HEK293 (cell line): ENCODE data around the gene FBXL15.

Source experiments
- GLIS1 ChIP-seq: fragments of 450-650 bp; formaldehyde crosslinking; IDR thresholded peaks from 2 replicates; pipeline ENCODE4 v1.5.1; 2016; ENCODE audit warnings: missing biosample characterization, missing genetic modification characterization
- KLF7 ChIP-seq: fragments of 450-650 bp; formaldehyde crosslinking; IDR thresholded peaks from 2 replicates; pipeline ENCODE4 v1.5.1; 2016; ENCODE audit warnings: missing biosample characterization, missing genetic modification characterization, borderline replicate concordance
- MYNN ChIP-seq: fragments of 450-650 bp; formaldehyde crosslinking; IDR thresholded peaks from 2 replicates; pipeline ENCODE4 v1.5.1; 2016; ENCODE audit warnings: missing biosample characterization, missing genetic modification characterization, borderline replicate concordance
- RBAK ChIP-seq: fragments of 450-650 bp; formaldehyde crosslinking; IDR thresholded peaks from 2 replicates; pipeline ENCODE4 v1.5.1; 2016; ENCODE audit warnings: missing biosample characterization, missing genetic modification characterization
- WT1 ChIP-seq: fragments of 450-650 bp; formaldehyde crosslinking; IDR thresholded peaks from 2 replicates; pipeline ENCODE4 v1.5.1; 2016; ENCODE audit warnings: missing biosample characterization, missing genetic modification characterization
- ZNF140 ChIP-seq: fragments of 450-650 bp; formaldehyde crosslinking; IDR thresholded peaks from 2 replicates; pipeline ENCODE4 v1.5.1; 2016; ENCODE audit warnings: missing biosample characterization, missing genetic modification characterization
- ZNF157 ChIP-seq: fragments of 450-650 bp; formaldehyde crosslinking; IDR thresholded peaks from 2 replicates; pipeline ENCODE4 v1.5.1; 2016; ENCODE audit warnings: missing biosample characterization, missing genetic modification characterization
- ZNF16 ChIP-seq: fragments of 450-650 bp; formaldehyde crosslinking; IDR thresholded peaks from 2 replicates; pipeline ENCODE4 v1.5.1; 2016; ENCODE audit warnings: low read depth, missing biosample characterization, missing genetic modification characterization
- ZNF174 ChIP-seq: fragments of 450-650 bp; formaldehyde crosslinking; IDR thresholded peaks from 2 replicates; pipeline ENCODE4 v1.5.0; 2017; ENCODE audit warnings: missing biosample characterization, mild to moderate bottlenecking, missing genetic modification characterization
- ZNF175 ChIP-seq: fragments of 450-650 bp; formaldehyde crosslinking; IDR thresholded peaks from 2 replicates; pipeline ENCODE4 v1.5.1; 2016; ENCODE audit warnings: missing biosample characterization, missing genetic modification characterization
- ZNF184 ChIP-seq: fragments of 450-650 bp; IDR thresholded peaks from 2 replicates; pipeline ENCODE4 v1.5.1; 2018; ENCODE audit warnings: missing biosample characterization, mild to moderate bottlenecking, missing genetic modification characterization
- ZNF24 ChIP-seq: fragments of 450-650 bp; formaldehyde crosslinking; IDR thresholded peaks from 2 replicates; pipeline ENCODE4 v1.5.1; 2016; ENCODE audit warnings: missing biosample characterization, missing genetic modification characterization
- ZNF324 ChIP-seq: fragments of 450-650 bp; formaldehyde crosslinking; IDR thresholded peaks from 2 replicates; pipeline ENCODE4 v1.5.1; 2016; ENCODE audit warnings: missing biosample characterization, missing genetic modification characterization
- ZNF394 ChIP-seq: fragments of 450-650 bp; formaldehyde crosslinking; IDR thresholded peaks from 2 replicates; pipeline ENCODE4 v1.5.1; 2016; ENCODE audit warnings: missing biosample characterization, missing genetic modification characterization, mild to moderate bottlenecking, moderate library complexity, borderline replicate concordance
- ZNF398 ChIP-seq: fragments of 450-650 bp; formaldehyde crosslinking; IDR thresholded peaks from 2 replicates; pipeline ENCODE4 v1.5.1; 2017; ENCODE audit warnings: missing biosample characterization, missing genetic modification characterization
- ZNF433 ChIP-seq: fragments of 450-650 bp; formaldehyde crosslinking; IDR thresholded peaks from 2 replicates; pipeline ENCODE4 v1.5.1; 2016; ENCODE audit warnings: missing biosample characterization, missing genetic modification characterization, low read depth
- ZNF488 ChIP-seq: fragments of 450-650 bp; formaldehyde crosslinking; IDR thresholded peaks from 2 replicates; pipeline ENCODE4 v1.5.1; 2016; ENCODE audit warnings: missing biosample characterization, missing genetic modification characterization
- ZNF518A ChIP-seq: fragments of 450-650 bp; formaldehyde crosslinking; conservative IDR thresholded peaks from 2 replicates; pipeline ENCODE4 v1.5.1; 2016; ENCODE audit warnings: low read depth, missing biosample characterization, missing genetic modification characterization
- ZNF521 ChIP-seq: fragments of 450-650 bp; formaldehyde crosslinking; IDR thresholded peaks from 2 replicates; pipeline ENCODE4 v1.5.1; 2017; ENCODE audit warnings: missing biosample characterization, mild to moderate bottlenecking, missing genetic modification characterization
- ZNF558 ChIP-seq: fragments of 450-650 bp; formaldehyde crosslinking; IDR thresholded peaks from 2 replicates; pipeline ENCODE4 v1.5.1; 2016; ENCODE audit warnings: missing biosample characterization, missing genetic modification characterization
- ZNF585B ChIP-seq: fragments of 450-650 bp; formaldehyde crosslinking; IDR thresholded peaks from 2 replicates; pipeline ENCODE4 v1.5.1; 2016; ENCODE audit warnings: missing biosample characterization, missing genetic modification characterization
- ZNF707 ChIP-seq: fragments of 450-650 bp; formaldehyde crosslinking; IDR thresholded peaks from 2 replicates; pipeline ENCODE4 v1.5.1; 2016; ENCODE audit warnings: missing biosample characterization, missing genetic modification characterization
- TF ChIP-seq, protein P1 (sequence below): fragments of 450-650 bp; formaldehyde crosslinking; IDR thresholded peaks from 2 replicates; pipeline ENCODE4 v1.5.1; 2016; ENCODE audit warnings: missing biosample characterization, missing genetic modification characterization
- TF ChIP-seq, protein P2 (sequence below): fragments of 450-650 bp; formaldehyde crosslinking; IDR thresholded peaks from 2 replicates; pipeline ENCODE4 v1.5.1; 2016; ENCODE audit warnings: missing biosample characterization, missing genetic modification characterization
- TF ChIP-seq, protein P3 (sequence below): fragments of 450-650 bp; formaldehyde crosslinking; IDR thresholded peaks from 2 replicates; pipeline ENCODE4 v1.5.1; 2016; ENCODE audit warnings: missing biosample characterization, missing genetic modification characterization

The FBXL15 gene

DNA sequence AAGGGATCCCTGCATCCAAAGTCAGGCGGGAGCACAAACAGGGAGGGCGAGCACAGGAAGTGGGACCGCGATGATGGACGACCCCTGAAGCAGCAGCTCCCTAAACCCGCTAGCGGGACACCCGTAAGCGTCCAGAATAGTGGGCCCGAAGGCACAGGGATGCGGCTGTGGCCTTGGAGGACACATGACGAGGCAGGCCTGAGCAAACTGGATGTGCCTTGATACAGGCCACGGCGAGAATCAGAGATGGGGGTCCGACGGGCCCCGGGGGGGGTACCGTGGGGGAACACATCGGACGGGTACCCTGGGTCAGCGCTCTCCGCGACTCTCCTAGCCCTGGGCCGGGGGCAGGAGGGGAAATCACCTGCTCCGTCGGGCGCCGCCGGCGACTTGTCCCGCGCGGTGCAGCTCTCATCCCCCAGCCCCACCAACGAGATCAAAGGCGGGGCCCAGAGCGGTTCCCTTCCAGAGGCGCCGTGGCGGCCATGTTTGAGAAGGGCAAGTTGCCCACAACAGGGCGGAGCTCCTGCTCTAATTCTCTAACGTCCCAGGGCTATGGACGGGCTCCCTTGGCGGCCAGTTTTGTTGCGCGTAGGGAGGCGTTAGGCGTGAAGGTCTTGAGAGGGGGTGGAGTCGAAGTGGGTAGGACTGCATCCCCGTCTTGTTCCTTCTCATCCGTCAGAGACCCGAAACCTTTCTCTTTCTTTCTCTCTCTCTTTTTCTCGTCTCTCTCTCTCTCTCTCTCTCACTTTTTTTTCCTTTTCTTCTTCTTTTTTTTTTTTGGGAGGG lies 11.7 kb downstream of the FBXL15 start, which contains the start of gene CUEDC2 (continued):
- TF ChIP-seq ZNF521 (no peak), GLIS1 (peak; percentile 67), ZNF24 (no peak), ZNF175 (no peak), ZNF16 (tag by site-specific recombination) (no peak), WT1 (peak; percentile 66), ZNF174 (tag by site-specific recombination) (no peak), ZNF518A (tag by site-specific recombination) (peak; percentile 41), ZNF394 (no peak), KLF7 (0 out of 2 replicates have a peak, but pooled peaks have one; percentile 40), ZNF558 (no peak), RBAK (no peak), ZNF488 (tag by site-specific recombination) (no peak), ZNF585B (no peak), ZNF433 (tag by site-specific recombination) (no peak), ZNF707 (tag by site-specific recombination) (no peak), ZNF398 (peak; percentile 80), ZNF140 (no peak), ZNF184 (tag by site-specific recombination) (0 out of 2 replicates have a peak, but pooled peaks have one; percentile 40), MYNN (tag by site-specific recombination) (peak; percentile 52; the same call in 1 of the 2 replicates), ZNF324 (tag by site-specific recombination) (peak; percentile 93), ZNF157 (tag by site-specific recombination) (no peak)
- TF ChIP-seq, protein P1, sequence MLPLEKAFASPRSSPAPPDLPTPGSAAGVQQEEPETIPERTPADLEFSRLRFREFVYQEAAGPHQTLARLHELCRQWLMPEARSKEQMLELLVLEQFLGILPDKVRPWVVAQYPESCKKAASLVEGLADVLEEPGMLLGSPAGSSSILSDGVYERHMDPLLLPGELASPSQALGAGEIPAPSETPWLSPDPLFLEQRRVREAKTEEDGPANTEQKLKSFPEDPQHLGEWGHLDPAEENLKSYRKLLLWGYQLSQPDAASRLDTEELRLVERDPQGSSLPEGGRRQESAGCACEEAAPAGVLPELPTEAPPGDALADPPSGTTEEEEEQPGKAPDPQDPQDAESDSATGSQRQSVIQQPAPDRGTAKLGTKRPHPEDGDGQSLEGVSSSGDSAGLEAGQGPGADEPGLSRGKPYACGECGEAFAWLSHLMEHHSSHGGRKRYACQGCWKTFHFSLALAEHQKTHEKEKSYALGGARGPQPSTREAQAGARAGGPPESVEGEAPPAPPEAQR (tag by site-specific recombination) = no peak
- TF ChIP-seq, protein P2, sequence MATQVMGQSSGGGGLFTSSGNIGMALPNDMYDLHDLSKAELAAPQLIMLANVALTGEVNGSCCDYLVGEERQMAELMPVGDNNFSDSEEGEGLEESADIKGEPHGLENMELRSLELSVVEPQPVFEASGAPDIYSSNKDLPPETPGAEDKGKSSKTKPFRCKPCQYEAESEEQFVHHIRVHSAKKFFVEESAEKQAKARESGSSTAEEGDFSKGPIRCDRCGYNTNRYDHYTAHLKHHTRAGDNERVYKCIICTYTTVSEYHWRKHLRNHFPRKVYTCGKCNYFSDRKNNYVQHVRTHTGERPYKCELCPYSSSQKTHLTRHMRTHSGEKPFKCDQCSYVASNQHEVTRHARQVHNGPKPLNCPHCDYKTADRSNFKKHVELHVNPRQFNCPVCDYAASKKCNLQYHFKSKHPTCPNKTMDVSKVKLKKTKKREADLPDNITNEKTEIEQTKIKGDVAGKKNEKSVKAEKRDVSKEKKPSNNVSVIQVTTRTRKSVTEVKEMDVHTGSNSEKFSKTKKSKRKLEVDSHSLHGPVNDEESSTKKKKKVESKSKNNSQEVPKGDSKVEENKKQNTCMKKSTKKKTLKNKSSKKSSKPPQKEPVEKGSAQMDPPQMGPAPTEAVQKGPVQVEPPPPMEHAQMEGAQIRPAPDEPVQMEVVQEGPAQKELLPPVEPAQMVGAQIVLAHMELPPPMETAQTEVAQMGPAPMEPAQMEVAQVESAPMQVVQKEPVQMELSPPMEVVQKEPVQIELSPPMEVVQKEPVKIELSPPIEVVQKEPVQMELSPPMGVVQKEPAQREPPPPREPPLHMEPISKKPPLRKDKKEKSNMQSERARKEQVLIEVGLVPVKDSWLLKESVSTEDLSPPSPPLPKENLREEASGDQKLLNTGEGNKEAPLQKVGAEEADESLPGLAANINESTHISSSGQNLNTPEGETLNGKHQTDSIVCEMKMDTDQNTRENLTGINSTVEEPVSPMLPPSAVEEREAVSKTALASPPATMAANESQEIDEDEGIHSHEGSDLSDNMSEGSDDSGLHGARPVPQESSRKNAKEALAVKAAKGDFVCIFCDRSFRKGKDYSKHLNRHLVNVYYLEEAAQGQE = 0 out of 2 replicates have a peak, but pooled peaks have one; percentile 14
- TF ChIP-seq, protein P3, sequence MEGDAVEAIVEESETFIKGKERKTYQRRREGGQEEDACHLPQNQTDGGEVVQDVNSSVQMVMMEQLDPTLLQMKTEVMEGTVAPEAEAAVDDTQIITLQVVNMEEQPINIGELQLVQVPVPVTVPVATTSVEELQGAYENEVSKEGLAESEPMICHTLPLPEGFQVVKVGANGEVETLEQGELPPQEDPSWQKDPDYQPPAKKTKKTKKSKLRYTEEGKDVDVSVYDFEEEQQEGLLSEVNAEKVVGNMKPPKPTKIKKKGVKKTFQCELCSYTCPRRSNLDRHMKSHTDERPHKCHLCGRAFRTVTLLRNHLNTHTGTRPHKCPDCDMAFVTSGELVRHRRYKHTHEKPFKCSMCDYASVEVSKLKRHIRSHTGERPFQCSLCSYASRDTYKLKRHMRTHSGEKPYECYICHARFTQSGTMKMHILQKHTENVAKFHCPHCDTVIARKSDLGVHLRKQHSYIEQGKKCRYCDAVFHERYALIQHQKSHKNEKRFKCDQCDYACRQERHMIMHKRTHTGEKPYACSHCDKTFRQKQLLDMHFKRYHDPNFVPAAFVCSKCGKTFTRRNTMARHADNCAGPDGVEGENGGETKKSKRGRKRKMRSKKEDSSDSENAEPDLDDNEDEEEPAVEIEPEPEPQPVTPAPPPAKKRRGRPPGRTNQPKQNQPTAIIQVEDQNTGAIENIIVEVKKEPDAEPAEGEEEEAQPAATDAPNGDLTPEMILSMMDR (tag by site-specific recombination) = peak; percentile 71
